Raji (cell line): ENCODE data around the gene SERPINA7.

Source experiments
- POLR2A ChIP-seq: IDR thresholded peaks from 2 replicates; pipeline ENCODE4 v1.6.1; 2011; ENCODE audit warnings: low read depth, low read length, control low read depth; ENCODE audit not compliant: insufficient read depth

Gene SERPINA7, protein sequence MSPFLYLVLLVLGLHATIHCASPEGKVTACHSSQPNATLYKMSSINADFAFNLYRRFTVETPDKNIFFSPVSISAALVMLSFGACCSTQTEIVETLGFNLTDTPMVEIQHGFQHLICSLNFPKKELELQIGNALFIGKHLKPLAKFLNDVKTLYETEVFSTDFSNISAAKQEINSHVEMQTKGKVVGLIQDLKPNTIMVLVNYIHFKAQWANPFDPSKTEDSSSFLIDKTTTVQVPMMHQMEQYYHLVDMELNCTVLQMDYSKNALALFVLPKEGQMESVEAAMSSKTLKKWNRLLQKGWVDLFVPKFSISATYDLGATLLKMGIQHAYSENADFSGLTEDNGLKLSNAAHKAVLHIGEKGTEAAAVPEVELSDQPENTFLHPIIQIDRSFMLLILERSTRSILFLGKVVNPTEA

DNA sequence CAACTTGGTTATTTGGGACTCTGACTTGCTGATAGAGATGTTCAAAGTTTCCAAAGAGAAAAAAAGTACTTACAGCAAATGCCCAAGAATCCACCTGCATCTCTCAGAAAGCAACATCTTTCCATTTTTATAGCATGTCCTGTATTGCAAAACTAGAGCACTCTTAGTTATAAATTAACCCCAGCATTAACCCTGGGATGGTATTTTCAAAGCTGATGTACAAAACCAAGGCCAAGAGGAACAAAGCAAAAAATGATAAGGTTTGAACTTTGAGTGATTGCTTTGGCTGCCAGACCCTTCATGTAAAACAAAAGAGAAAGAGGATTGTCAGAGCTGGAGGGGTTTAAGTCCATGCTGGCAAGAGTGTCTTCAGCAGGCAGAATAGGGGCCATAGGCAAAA lies at the start of gene SERPINA7:
Gene SERPINA7 (minus strand): TSS at position 103 of the 400 bp plus-strand sequence. CDS start 1,669 bp downstream, outside the sequence.
- no peak for TF ChIP-seq POLR2A

DNA sequence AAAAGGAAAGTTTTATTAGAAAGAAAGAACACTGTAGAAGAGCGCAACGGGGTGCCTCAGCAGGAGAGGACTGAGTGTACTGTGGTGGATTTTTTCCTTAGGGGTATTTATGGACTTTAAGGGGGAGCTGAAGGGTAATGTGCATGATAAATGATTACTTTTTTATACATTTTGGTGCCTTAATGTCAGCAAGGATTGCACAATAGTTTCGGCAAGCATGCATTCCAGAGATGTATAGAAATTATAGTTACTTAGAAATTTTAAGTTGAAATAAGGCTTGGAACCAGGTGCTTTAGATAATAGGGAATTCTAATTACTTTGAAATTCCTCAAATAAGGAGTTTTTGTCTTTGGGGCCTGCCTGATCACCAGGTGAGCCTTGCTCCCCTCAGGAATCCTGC lies 30.5 kb upstream of the SERPINA7 start:
- TF ChIP-seq POLR2A: no peak

DNA sequence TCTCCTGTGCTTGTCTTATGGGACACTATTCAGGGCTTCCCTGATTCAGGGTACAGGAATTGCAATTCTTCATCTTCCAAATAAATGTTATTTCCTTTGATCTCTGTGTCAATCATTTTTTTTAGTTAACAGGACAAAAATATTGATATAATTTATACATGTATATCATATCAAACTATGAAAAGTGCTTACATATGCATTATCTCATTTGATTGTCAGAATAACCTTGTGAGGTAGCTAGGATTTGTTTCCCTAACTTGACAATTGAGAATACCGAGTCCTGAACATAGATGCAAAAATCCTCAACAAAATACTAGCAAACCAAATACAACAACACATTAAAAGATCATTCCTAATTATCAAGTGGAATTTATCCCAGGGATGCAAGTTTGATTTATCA lies 11.5 kb upstream of the SERPINA7 start:
- no peak for TF ChIP-seq POLR2A

DNA sequence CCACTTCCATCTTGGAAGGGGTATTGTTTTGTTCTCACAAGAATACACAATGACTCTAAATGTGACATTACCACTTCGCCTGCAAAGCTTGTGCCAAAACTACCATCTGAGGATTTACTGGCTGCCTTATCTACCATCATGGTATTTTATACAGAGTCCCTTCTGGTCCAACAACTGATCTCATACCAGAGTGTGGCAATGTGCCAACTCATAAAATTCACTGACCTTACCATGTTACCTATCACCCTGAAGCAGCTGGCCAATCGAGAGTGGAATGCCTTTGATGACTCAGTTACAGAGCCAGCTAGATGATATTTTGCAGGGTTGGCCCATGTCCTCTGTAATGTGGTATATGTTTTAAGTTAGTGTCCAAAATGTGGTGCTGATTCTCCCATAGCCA lies 3.8 kb upstream of the SERPINA7 start:
- TF ChIP-seq POLR2A: no peak

DNA sequence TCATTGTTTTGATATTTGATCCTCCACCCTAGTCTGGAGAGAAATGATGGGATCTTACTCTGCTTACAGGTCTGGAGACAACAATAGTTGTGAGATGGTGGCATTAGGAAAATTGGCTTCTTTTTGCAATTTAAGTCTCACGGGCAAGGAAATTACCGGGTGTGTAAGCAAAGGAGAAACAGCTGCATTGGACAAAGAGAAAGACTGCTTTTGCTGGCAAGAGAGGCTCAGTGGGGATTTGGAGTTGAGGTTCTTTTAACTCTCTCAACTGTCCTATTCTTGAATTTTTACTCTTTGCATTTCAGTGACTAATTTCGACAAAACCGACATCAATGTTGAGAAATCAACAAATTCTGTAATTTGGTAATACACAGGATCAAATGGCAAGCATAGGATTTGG lies 2.3 kb upstream of the SERPINA7 start:
- TF ChIP-seq POLR2A: no peak

DNA sequence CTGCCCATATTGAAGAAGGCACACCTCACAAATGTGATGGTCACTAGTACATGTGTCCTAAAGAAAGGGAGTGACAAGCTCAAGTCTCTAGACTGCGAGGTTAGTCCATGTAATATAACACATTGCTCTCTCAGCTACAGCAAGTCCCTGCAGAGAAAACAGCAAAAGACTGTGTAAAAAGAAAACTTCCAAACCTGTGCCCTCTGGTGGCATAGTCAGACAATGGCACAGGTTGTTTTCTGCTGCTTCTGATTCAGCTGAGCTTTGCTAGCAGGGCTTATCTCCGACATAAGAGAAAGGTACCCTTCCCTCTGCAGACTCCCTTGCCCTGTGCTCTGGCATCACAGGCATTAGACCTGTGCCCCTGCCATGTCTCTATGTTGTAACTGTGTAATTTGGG lies 1.4 kb upstream of the SERPINA7 start:
- no peak for TF ChIP-seq POLR2A

DNA sequence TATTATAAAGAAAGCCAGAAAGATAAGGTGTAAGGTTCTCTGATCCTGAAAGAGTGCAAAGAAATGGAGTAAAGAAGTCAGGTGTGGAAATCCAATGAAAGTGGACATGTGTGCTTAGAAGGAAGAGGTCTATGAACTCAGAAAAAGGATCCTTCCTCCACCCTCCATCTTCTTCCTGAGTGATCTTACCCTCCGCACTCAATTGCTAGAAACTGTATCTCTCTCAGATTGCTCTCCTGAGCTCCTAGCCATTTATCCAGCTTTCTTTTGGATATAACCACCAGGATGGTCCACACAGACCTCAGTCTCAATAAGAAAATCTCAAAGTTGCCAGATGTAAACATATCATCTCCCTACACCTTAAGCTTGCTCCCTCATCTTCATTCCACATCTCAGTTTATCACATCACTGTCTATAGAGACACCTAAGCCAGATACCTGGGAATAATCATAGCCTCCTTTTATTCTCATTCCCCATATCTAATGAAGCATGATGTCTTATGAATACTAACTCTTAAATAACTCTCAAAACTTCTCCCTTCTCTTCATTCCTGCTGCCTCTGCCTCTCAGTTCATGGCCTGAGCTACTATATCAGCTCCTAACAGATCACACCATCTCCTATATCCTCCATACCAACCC lies 573 bp downstream of the SERPINA7 start:
- no peak for TF ChIP-seq POLR2A

DNA sequence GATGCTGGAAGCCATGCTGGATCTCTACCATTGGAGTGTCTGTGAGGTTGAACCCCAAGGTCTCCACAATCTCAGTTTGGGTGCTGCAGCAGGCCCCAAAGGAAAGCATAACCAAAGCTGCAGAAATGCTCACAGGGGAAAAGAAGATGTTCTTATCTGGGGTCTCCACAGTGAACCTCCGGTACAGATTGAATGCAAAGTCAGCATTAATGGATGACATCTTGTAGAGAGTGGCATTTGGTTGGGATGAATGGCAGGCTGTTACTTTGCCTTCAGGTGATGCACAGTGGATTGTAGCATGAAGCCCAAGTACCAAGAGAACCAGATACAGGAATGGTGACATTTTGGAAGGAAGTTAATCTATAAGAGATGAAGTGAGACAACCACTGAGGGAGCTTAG lies 1.8 kb downstream of the SERPINA7 start:
- TF ChIP-seq POLR2A: no peak

DNA sequence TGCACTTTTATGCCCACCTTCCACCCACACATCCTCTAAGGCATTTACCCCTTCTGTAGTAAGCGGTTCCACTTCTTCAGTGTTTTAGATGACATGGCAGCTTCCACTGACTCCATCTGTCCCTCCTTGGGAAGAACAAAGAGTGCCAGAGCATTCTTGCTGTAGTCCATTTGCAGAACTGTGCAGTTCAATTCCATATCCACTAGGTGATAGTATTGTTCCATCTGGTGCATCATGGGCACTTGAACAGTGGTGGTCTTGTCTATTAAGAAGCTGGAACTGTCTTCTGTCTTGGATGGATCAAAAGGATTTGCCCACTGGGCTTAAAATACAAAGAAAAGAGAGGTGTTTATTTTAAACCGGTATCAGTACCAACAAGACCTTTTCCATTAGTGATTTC lies 3.5 kb downstream of the SERPINA7 start:
- no peak for TF ChIP-seq POLR2A

DNA sequence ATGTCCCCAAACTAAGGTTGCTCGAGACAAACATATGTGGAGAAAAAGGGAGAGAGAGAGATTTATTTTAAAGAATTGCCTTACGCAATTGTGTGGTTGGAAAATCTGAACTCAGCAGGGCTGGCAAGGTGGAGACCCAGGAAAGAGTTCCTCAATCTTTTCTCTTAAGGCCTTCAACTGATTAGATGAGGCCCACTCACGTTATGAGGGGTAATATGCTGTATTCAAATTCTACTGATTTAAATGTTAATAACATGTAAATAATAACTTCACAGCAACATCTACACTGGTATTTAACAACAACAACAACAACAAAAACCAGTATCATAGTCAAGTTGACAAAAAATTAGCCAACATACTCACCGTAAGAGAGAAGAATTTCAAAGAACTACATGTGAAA lies 14.6 kb downstream of the SERPINA7 start:
- no peak for TF ChIP-seq POLR2A

DNA sequence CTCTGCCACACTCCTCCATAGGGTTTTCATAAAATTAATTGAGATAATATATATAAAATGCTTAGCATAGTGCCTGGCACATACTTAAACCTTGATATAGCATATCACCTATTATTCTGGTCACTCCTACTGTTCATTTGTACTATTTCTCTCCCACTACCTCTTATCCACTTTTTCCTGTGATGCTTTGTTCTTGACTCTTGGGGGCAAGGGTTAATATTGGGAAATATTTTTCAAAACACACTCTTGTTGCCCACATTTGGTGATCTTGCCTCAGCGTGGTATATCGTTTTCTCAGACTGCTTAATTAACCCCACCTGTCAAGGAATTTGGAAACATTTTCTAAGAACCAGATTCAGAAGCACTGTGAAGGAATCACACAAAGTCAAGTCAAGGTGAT lies 16.3 kb downstream of the SERPINA7 start:
- TF ChIP-seq POLR2A: no peak

DNA sequence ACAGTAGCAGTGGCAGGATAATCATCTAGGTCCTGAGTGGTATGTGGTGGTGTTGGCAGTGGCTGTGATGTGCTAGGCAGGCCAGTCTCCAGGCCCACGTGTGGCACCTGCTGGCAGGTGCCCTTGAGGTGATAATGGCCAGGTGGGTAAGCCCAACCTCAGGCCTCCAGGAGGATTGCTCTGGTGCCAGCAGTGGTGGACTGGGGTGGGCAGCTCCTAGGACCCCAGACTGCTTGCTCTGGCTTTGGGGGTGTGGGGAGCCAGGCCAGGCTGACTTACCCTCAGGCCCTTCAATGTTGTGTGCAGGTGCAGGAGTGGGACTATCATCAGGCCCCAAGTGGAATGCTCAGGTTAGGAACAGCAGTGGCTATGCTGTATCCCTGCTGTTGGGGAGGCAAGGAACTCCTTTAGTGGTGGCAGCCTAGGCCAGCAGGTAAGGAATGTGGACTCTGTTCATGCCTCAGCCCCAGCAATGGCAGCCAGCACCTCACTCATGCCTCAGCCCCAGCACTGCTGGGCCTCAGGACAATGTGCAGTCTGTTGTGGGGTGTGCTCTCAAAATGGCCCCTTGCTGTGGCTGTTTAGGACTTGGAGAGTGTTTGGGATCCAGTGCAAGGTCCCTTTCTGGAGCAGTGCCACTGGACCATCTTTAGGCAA lies 24.3 kb downstream of the SERPINA7 start:
- TF ChIP-seq POLR2A: no peak

DNA sequence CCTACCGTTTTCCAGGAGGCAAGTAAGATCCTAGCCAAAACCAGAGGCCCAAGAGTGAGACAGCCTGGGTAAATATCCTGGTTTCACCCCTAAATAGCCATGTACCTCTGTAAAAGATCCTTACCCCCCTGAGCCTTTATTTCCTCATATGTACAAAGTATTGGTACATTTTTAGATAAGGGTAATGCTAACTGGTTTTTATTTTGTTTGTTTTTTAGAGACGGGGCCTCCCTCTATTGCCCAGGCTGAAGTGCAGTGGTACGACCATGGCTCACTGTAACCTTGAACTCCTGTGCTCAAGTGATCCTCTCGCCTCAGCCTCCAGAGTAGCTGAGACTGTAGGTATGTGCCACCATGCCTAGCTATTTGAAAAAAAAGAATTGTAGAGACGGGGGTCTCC lies 29.4 kb downstream of the SERPINA7 start:
- no peak for TF ChIP-seq POLR2A

DNA sequence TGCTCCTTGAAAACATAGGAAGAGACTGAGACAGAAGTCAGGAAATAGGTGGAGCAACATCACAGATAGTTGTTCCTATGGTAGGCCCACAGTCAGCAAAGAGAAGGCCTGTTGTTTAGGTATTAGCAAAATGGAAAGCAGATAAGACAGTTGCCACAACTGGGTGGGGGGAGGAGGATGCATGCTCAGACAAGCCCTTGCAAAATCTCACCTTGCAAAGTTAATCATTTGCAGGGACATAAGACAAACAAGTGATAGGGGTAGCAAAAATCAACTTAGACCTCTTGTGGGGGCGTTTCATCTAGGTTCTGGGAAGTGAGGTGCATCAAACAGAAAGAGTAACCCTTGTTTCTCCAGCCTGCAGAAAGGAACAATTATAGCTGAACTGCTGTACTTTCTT lies 30.7 kb downstream of the SERPINA7 start:
- no peak for TF ChIP-seq POLR2A

DNA sequence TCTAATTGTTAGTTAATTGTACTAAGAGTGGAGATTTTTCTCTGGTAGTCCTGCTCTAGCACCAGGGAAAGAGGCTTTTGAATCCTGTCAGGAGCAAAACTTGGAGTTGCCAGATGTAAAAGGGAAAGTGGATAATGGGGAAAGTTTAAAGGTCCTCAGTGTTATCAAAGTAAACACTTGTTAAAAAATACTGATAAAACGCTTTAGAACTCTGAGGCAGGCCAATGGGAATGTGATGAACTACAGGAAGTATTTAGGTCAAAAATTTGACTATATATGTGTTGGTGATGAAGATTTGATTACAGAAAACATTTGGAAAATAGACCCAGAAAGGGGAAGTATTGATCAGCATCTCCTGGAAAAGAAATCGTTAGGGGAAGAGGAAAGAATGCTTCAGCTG lies 32.8 kb downstream of the SERPINA7 start:
- no peak for TF ChIP-seq POLR2A

DNA sequence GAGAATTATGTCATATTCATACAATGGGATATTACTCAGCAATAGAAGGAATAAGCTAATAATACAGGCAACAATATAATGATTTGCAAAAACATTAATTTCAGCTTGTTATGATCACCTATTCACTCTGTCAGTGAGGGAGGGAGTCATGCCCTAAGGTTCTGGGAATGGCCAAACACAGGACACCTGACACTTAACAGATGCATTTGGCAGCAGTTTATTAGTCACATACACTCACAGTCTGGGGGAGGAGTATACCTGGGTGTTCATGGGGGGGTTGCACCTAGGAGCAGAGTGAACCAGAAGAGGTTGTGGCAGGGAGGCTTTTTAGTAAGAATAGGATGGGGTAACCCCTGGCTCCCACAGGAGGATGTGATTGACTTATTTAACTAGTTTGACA lies 38.3 kb downstream of the SERPINA7 start:
- TF ChIP-seq POLR2A: no peak

DNA sequence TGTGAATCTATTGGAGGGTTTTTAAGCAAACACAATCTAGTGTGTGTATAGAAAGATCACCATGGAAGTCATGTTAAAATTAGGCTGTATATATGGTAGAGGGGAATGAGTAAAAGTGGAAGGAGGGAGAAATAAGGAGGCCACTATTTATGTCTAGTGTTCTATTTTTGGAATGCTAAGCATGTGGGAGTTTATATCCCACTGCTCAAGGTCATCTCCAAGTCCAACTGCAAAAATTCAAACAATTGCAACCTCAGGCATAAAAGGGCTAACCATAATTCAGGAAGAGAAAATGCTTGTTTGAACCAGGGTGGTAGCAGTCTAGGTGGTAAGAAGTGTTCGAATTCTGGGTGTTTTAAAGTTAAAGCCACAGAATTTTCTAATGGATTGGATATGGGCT lies 39.2 kb downstream of the SERPINA7 start:
- no peak for TF ChIP-seq POLR2A
